Endothelial cell of umbilical vein (primary cell): Measurements from ENCODE around the gene TSR3. TPM values are rescaled to one million over a fixed set of nuclear protein-coding genes. Genes with fewer than 3 reads are reported as not detected.

Experiments
- BruUV-seq: library from RNA; stranded (reverse); fragments of 400-500 nt; replicated peaks from 2 replicates; lab custom pipeline; 2021; lab: Mats Ljungman, UMichigan
- CTCF ChIA-PET: fragments of 300-600, 350-600 bp; sonication (Branson Sonifier 250); formaldehyde crosslinking; loops from one replicate; lab custom pipeline; 2021; ENCODE audit warnings: antibody characterized with exemption, inconsistent platforms; lab: Charles Lee
- POLR2A ChIA-PET: fragments of 300-600, 350-600 bp; sonication (Branson Sonifier 250); formaldehyde crosslinking; loops from one replicate; lab custom pipeline; 2021; ENCODE audit warnings: antibody characterized with exemption, inconsistent platforms; lab: Charles Lee
- DNase-seq: peaks from one replicate; pipeline ENCODE4 v3.0.0-alpha.2; 2011; ENCODE audit warnings: low read depth, low spot score
- FAIRE-seq: peaks from 2 replicates; lab custom pipeline; 2011; peaks lifted over from hg19 to GRCh38; lab: Jason Lieb, UNC
- H2AFZ ChIP-seq: 2 replicates; pipeline ENCODE4 v1.6.0; 2012; ENCODE audit warnings: low read depth, low read length, control low read depth, inconsistent platforms
- H3K27ac ChIP-seq: 2 replicates; pipeline ENCODE4 v1.5.1; 2011; ENCODE audit warnings: low read depth, mild to moderate bottlenecking, control low read depth, low read length, moderate library complexity; ENCODE audit not compliant: insufficient read depth
- H3K27me3 ChIP-seq, 2 experiments: 2 replicates each; pipeline versions ENCODE4 v1.6.0 to v1.6.1; 2011; ENCODE audit warnings: low read length in 2 of 2, mixed read lengths in 1 of 2; ENCODE audit not compliant: control insufficient read depth in 2 of 2, insufficient read depth in 2 of 2
- H3K36me3 ChIP-seq, 2 experiments: 2 replicates in 1 of 2; 3 replicates in 1 of 2; pipeline ENCODE4 v1.5.1; 2011; ENCODE audit warnings: low read length in 2 of 2, mild to moderate bottlenecking in 1 of 2, moderate library complexity in 1 of 2; ENCODE audit not compliant: control insufficient read depth in 2 of 2, insufficient read depth in 2 of 2; ENCODE audit errors: extremely low read depth in 1 of 2
- H3K4me1 ChIP-seq: 3 replicates; pipeline ENCODE4 v1.5.1; 2011; ENCODE audit warnings: mild to moderate bottlenecking, low read length; ENCODE audit not compliant: control insufficient read depth, insufficient read depth; ENCODE audit errors: extremely low read depth
- H3K4me2 ChIP-seq: 2 replicates; pipeline ENCODE4 v1.6.1; 2011; ENCODE audit warnings: low read length, control low read depth, mixed read lengths; ENCODE audit not compliant: insufficient read depth
- H3K4me3 ChIP-seq, 3 experiments: fragments of 200-600 bp in 1 of 3; sonication (generic), shearing (Covaris generic) in 1 of 3; replicated peaks in 1 of 3; 2 replicates each; pipeline ENCODE4 v1.5.1; 2011 to 2016; ENCODE audit warnings: control low read depth in 3 of 3, low read length in 3 of 3, mild to moderate bottlenecking in 2 of 3, inconsistent platforms in 1 of 3, low read depth in 1 of 3, moderate library complexity in 1 of 3; ENCODE audit not compliant: insufficient read depth in 1 of 3
- H3K79me2 ChIP-seq: 2 replicates; pipeline ENCODE4 v1.6.0; 2012; ENCODE audit warnings: low read length, inconsistent platforms; ENCODE audit not compliant: control insufficient read depth, insufficient read depth
- H3K9ac ChIP-seq: replicated peaks from 2 replicates; pipeline ENCODE3; 2011; ENCODE audit warnings: low read length, control low read depth; ENCODE audit not compliant: insufficient read depth; ENCODE audit errors: extremely low read depth
- H3K9me1 ChIP-seq: replicated peaks from 3 replicates; pipeline ENCODE4 v1.6.0; 2011; ENCODE audit warnings: mild to moderate bottlenecking, low read length; ENCODE audit not compliant: control insufficient read depth, insufficient read depth; ENCODE audit errors: extremely low read depth
- H3K9me3 ChIP-seq: replicated peaks from 2 replicates; pipeline ENCODE4 v1.5.1; 2012; ENCODE audit warnings: low read length, inconsistent platforms; ENCODE audit not compliant: control insufficient read depth, insufficient read depth
- H4K20me1 ChIP-seq: replicated peaks from 2 replicates; pipeline ENCODE3; 2011; ENCODE audit warnings: mild to moderate bottlenecking, low read length; ENCODE audit not compliant: control insufficient read depth, insufficient read depth; ENCODE audit errors: extremely low read depth
- EZH2 ChIP-seq: IDR thresholded peaks from 2 replicates; pipeline ENCODE4 v1.6.1; 2012; ENCODE audit warnings: borderline replicate concordance, low read depth, mild to moderate bottlenecking, moderate library complexity, low read length, inconsistent platforms; ENCODE audit not compliant: severe bottlenecking
- FOS ChIP-seq: IDR thresholded peaks from 2 replicates; pipeline ENCODE4 v1.6.1; 2011; ENCODE audit warnings: mild to moderate bottlenecking, low read length, moderate library complexity, borderline replicate concordance; ENCODE audit not compliant: insufficient read depth
- GATA2 ChIP-seq: IDR thresholded peaks from 2 replicates; pipeline ENCODE4 v1.7.0; 2011; ENCODE audit warnings: low read depth, mild to moderate bottlenecking, moderate library complexity, mixed read lengths, low read length; ENCODE audit not compliant: insufficient read length, insufficient read depth
- JUN ChIP-seq: IDR thresholded peaks from 2 replicates; pipeline ENCODE4 v1.6.1; 2011; ENCODE audit warnings: borderline replicate concordance, low read depth; ENCODE audit not compliant: insufficient read length, insufficient read depth
- MYC ChIP-seq: IDR thresholded peaks from one replicate; pipeline ENCODE4 v1.6.1; 2011; ENCODE audit warnings: mild to moderate bottlenecking, low read depth, low read length
- POLR2A ChIP-seq: IDR thresholded peaks from 2 replicates; pipeline ENCODE4 v1.6.1; 2012; ENCODE audit warnings: low read depth, mild to moderate bottlenecking, control low read depth, low read length
- POLR2AphosphoS5 ChIP-seq: IDR thresholded peaks from 2 replicates; pipeline ENCODE4 v1.6.1; 2012; ENCODE audit warnings: low read depth, mild to moderate bottlenecking, control low read depth, low read length, moderate library complexity; ENCODE audit not compliant: insufficient read depth
- dilution Hi-C: fragments of 300-500 bp; cut with MboI; formaldehyde crosslinking; loops from one replicate; pipeline ENCODE4 v1.15.0; 2019; ENCODE audit warnings: low sequenced_read_pairs; ENCODE audit not compliant: extremely low pct_ligation_motif_present
- intact Hi-C: fragments of 100-400 bp; cut with micrococcal nuclease; formaldehyde crosslinking; loops from one replicate; pipeline ENCODE4 v1.10.0; 2022
- polyA plus RNA-seq, 4 experiments: library from polyadenylated mRNA; depleted of rRNA in 3 of 4; stranded (reverse) in 3 of 4; unstranded in 1 of 4; fragments of >200 nt; gene quantifications; 2 replicates each; pipeline versions ENCODE4 v1.2.1 to v1.2.3, GENCODE V29; 2011 to 2012; ENCODE audit warnings: missing spikeins in 1 of 4
- total RNA-seq: library from RNA; stranded (reverse); gene quantifications from 2 replicates; pipeline ENCODE4 v1.2.3, GENCODE V29; 2021
- TF ChIP-seq, protein P1 (sequence below), 2 donors: IDR thresholded peaks; 1 replicate in 1 of 2; 2 replicates in 1 of 2; pipeline ENCODE4 v1.5.1; 2011; ENCODE audit warnings: low read length in 2 of 2, mild to moderate bottlenecking in 2 of 2, moderate library complexity in 2 of 2, control low read depth in 1 of 2, inconsistent platforms in 1 of 2, low read depth in 1 of 2; ENCODE audit not compliant: insufficient read depth in 1 of 2; ENCODE audit errors: extremely low read depth in 1 of 2

The TSR3 gene
- total and polyA plus RNA-seq, 2 donors (not counting 3 experiments of a cell fraction or from before 2014, with no cell fraction given) = 65.4 to 82.7 TPM

DNA sequence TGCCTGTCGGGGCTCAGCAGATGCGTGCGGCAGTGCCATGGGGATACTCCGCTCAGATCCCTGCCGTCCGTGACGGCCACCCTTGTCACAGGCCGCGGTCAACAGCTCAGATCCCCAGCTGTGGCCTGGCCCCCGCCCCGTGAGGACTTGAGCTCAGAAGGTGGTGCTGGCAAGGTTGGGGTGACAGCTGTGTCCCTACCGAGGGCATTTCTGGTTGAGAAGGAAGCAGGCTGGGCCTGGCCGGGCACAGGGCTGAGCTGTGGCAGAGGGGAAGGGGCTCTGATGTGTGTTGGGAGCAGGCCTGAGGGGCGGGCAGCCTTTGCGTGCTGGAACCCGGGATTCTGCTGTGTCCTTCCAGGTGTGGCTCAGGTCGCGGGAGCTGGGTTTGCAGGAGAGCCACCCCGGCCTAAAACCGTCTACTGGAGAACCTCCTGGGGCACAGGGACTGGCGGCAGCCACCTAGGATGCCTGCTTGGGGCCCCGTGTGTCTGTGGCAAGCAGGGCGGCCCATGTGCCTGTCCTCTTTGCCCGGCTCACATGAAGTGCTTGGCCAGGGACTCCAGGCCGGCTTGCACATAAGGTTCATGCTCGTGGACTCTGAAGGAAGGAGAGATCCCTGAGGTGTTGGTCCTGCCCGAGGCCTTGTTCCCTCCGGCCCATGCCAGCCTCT is 37.1 kb downstream of the TSR3 start:
- Histone ChIP-seq H3K79me2 (peaks cover 80% of the 10 kb centered on the region), H2AFZ (no peak overlapping the region), H3K9me1 (no peaks in the 10 kb centered on the region), H3K27ac (no peak overlapping the region), H3K9ac (no peak overlapping the region), H3K4me3 (no peak overlapping the region), H3K9me3 (no peaks in the 10 kb centered on the region), H3K27me3 (no peaks in the 10 kb centered on the region), H3K4me2 (no peak overlapping the region), H3K4me1 (peaks cover 14% of the 10 kb centered on the region), H3K36me3 (peaks cover 20 to 49% of the 10 kb centered on the region in 2 experiments), H4K20me1 (no peaks in the 10 kb centered on the region)
- CTCF ChIA-PET = no interaction called here
- TF ChIP-seq JUN (no peak), EZH2 (no peak), POLR2A (no peak)
- no peak for DNase-seq
- dilution Hi-C loops (no loop called here), intact Hi-C loops (no loop called here)
- FAIRE-seq = no peak
- BruUV-seq = no TSS peak
- POLR2A ChIA-PET = no interaction called here

DNA sequence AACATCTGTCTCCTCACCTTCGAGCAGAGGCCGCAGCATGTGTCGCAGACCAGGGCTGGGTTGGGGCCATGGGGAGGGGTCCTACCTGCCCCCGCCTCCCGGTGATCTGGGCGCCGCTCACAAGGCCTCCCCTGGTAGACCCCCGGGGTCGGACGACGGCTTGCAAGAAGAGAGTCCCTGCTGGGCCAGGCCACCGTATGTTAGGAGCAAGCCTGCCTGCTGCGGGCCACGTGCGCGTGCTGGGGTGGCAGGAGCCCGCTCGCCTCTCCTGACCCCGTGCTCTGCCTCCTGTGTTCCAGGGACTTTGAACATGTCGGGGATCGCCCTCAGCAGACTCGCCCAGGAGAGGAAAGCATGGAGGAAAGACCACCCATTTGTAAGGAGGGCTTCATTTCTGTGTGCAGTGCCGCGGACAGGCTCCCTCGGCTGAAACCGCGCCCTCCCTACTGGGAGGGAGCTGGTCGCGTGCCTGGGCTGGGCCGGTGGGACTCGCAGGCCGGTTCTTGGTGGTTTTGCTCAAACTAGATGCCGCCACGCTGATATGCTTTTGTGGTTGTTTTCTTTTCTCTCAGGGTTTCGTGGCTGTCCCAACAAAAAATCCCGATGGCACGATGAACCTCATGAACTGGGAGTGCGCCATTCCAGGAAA is 37.8 kb downstream of the TSR3 start:
- no peak overlapping the region for H3K4me3 ChIP-seq
- no peak overlapping the region for H3K4me2 ChIP-seq
- H3K27ac ChIP-seq = no peak overlapping the region
- H3K9me1 ChIP-seq = no peaks in the 10 kb centered on the region
- FAIRE-seq (no peak), DNase-seq (no peak)
- ChIA-PET CTCF (no interaction called here), POLR2A (no interaction called here)
- no peaks in the 10 kb centered on the region for H4K20me1 ChIP-seq
- no peaks in the 10 kb centered on the region for H3K27me3 ChIP-seq
- H3K4me1 ChIP-seq = peaks cover 14% of the 10 kb centered on the region
- BruUV-seq = no TSS peak
- intact Hi-C loops (no loop called here), dilution Hi-C loops (no loop called here)
- H2AFZ ChIP-seq = no peak overlapping the region
- H3K9ac ChIP-seq = no peak overlapping the region
- H3K36me3 ChIP-seq = peaks cover 20 to 42% of the 10 kb centered on the region in 2 experiments
- peaks cover 80% of the 10 kb centered on the region for H3K79me2 ChIP-seq
- no peaks in the 10 kb centered on the region for H3K9me3 ChIP-seq
- no peak for TF ChIP-seq GATA2
- TF ChIP-seq MYC = no peak
- no peak for TF ChIP-seq POLR2AphosphoS5
- TF ChIP-seq, protein P1, sequence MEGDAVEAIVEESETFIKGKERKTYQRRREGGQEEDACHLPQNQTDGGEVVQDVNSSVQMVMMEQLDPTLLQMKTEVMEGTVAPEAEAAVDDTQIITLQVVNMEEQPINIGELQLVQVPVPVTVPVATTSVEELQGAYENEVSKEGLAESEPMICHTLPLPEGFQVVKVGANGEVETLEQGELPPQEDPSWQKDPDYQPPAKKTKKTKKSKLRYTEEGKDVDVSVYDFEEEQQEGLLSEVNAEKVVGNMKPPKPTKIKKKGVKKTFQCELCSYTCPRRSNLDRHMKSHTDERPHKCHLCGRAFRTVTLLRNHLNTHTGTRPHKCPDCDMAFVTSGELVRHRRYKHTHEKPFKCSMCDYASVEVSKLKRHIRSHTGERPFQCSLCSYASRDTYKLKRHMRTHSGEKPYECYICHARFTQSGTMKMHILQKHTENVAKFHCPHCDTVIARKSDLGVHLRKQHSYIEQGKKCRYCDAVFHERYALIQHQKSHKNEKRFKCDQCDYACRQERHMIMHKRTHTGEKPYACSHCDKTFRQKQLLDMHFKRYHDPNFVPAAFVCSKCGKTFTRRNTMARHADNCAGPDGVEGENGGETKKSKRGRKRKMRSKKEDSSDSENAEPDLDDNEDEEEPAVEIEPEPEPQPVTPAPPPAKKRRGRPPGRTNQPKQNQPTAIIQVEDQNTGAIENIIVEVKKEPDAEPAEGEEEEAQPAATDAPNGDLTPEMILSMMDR (IDR thresholded peaks at IDR 0.05; ENCODE audit: extremely low read depth in 1 of 2, insufficient read depth in 1 of 2, low read depth in 1 of 2, low read length in 2 of 2) = no peak
- TF ChIP-seq POLR2A = no peak
- no peak for TF ChIP-seq JUN
- TF ChIP-seq FOS = no peak
- TF ChIP-seq EZH2 = no peak
